CD4-positive, alpha-beta T cell treated with Interleukin-12 subunit alpha and Interleukin-12 subunit beta, for 1 hour (primary cell): Measurements from ENCODE around the gene DMRT2.

Experiments used
- DNase-seq: peaks from one replicate; pipeline ENCODE4 v3.0.0-alpha.2; 2020

DMRT2 gene

GRCh38 chr9:1047591-1048230 lies 2.4 kb upstream of the DMRT2 start:
- DNase-seq = no peak

GRCh38 chr9:1048231-1048619 lies 1.9 kb upstream of the DMRT2 start:
- no peak for DNase-seq

GRCh38 chr9:1048811-1049210 lies 1.3 kb upstream of the DMRT2 start:
- DNase-seq = no peak

- DNase-seq = no peak
Observed at GRCh38 chr9:1049641-1050040, 516 bp upstream of the DMRT2 start.

GRCh38 chr9:1051210-1051583 lies 1.0 kb downstream of the DMRT2 start:
- no peak for DNase-seq

GRCh38 chr9:1051584-1052275 lies 1.6 kb downstream of the DMRT2 start:
- no peak for DNase-seq

GRCh38 chr9:1052365-1053281 lies 2.5 kb downstream of the DMRT2 start:
- DNase-seq = no peak

GRCh38 chr9:1053282-1053621 lies 3.1 kb downstream of the DMRT2 start:
- no peak for DNase-seq

GRCh38 chr9:1053986-1054425 lies 3.8 kb downstream of the DMRT2 start:
- DNase-seq = no peak

- no peak for DNase-seq
Observed at GRCh38 chr9:1055166-1055565, 5.0 kb downstream of the DMRT2 start.

- no peak for DNase-seq
Observed at GRCh38 chr9:1057910-1058309, 7.8 kb downstream of the DMRT2 start.

GRCh38 chr9:1058826-1059487 lies 8.8 kb downstream of the DMRT2 start:
- DNase-seq = no peak

GRCh38 chr9:1065130-1065529 lies 15.0 kb downstream of the DMRT2 start:
- no peak for DNase-seq

GRCh38 chr9:1070692-1071091 lies 20.5 kb downstream of the DMRT2 start:
- no peak for DNase-seq

- DNase-seq = no peak
Observed at GRCh38 chr9:1071730-1072129, 21.6 kb downstream of the DMRT2 start.

- DNase-seq = no peak
Observed at GRCh38 chr9:1073497-1073896, 23.3 kb downstream of the DMRT2 start.

GRCh38 chr9:1077616-1078015 lies 27.5 kb downstream of the DMRT2 start:
- no peak for DNase-seq

- DNase-seq = no peak
Observed at GRCh38 chr9:1083325-1083913, 33.3 kb downstream of the DMRT2 start.

- no peak for DNase-seq
Observed at GRCh38 chr9:1085086-1085485, 34.9 kb downstream of the DMRT2 start.

- no peak for DNase-seq
Observed at GRCh38 chr9:1086517-1086916, 36.4 kb downstream of the DMRT2 start.

- no peak for DNase-seq
Observed at GRCh38 chr9:1087120-1087881, 37.1 kb downstream of the DMRT2 start.

GRCh38 chr9:1094749-1095148 lies 44.6 kb downstream of the DMRT2 start:
- DNase-seq = no peak
